Measurements from ENCODE around the gene RNF128.
A peak's percentile ranks its signal among the peaks of the same experiment; 100 is the strongest.

The RNF128 gene

GRCh38 chrX:106731590-106731989 is 5.1 kb downstream of the RNF128 start:
- TF ChIP-seq REST (IDR thresholded peaks at IDR 0.05; ENCODE audit: insufficient read depth in 1 of 2, low read depth in 2 of 2, low read length in 2 of 2) (peak in 1 of 2 experiments; percentile 36; a peak in 1 of 4 replicates), SIN3A (IDR thresholded peaks at IDR 0.05; ENCODE audit: borderline replicate concordance, insufficient read depth, low read length) (peak; percentile 62; the same call in 1 of the 2 replicates), FOXP2 (optimal IDR thresholded peaks at IDR 0.05; ENCODE audit: borderline replicate concordance, extremely low read depth, extremely low read length, insufficient read depth) (peak; percentile 59), POLR2AphosphoS5 (IDR thresholded peaks at IDR 0.05; ENCODE audit: low read depth, low read length) (peak; percentile 14; the same call in 1 of the 2 replicates), TAF1 (IDR thresholded peaks at IDR 0.05; ENCODE audit: borderline replicate concordance, insufficient read depth, low read length) (no peak)

- TF ChIP-seq FOXP2 (optimal IDR thresholded peaks at IDR 0.05; ENCODE audit: borderline replicate concordance, extremely low read depth, extremely low read length, insufficient read depth) (no peak), POLR2AphosphoS5 (IDR thresholded peaks at IDR 0.05; ENCODE audit: low read depth, low read length) (no peak; the same call in 1 of the 2 replicates), TAF1 (IDR thresholded peaks at IDR 0.05; ENCODE audit: borderline replicate concordance, insufficient read depth, low read length) (no peak), REST (IDR thresholded peaks at IDR 0.05; ENCODE audit: insufficient read depth in 1 of 2, low read depth in 2 of 2, low read length in 2 of 2) (no peak)
Measured at GRCh38 chrX:106734827-106735226, 8.3 kb downstream of the RNF128 start.

- TF ChIP-seq REST (IDR thresholded peaks at IDR 0.05; ENCODE audit: insufficient read depth in 1 of 2, low read depth in 2 of 2, low read length in 2 of 2), result no peak
- TF ChIP-seq POLR2AphosphoS5 (IDR thresholded peaks at IDR 0.05; ENCODE audit: low read depth, low read length), result no peak
- TF ChIP-seq TAF1 (IDR thresholded peaks at IDR 0.05; ENCODE audit: borderline replicate concordance, insufficient read depth, low read length), result no peak
- TF ChIP-seq FOXP2 (optimal IDR thresholded peaks at IDR 0.05; ENCODE audit: borderline replicate concordance, extremely low read depth, extremely low read length, insufficient read depth), result no peak
- TF ChIP-seq SIN3A (IDR thresholded peaks at IDR 0.05; ENCODE audit: borderline replicate concordance, insufficient read depth, low read length), result no peak
Measured at GRCh38 chrX:106740193-106740780, 13.8 kb downstream of the RNF128 start.

- no peak for TF ChIP-seq REST (IDR thresholded peaks at IDR 0.05; ENCODE audit: insufficient read depth in 1 of 2, low read depth in 2 of 2, low read length in 2 of 2)
- 0 out of 2 replicates have a peak, but pooled peaks have one; percentile 38 for TF ChIP-seq POLR2AphosphoS5 (IDR thresholded peaks at IDR 0.05; ENCODE audit: low read depth, low read length)
Measured at GRCh38 chrX:106742193-106742592, 15.7 kb downstream of the RNF128 start.

DNA sequence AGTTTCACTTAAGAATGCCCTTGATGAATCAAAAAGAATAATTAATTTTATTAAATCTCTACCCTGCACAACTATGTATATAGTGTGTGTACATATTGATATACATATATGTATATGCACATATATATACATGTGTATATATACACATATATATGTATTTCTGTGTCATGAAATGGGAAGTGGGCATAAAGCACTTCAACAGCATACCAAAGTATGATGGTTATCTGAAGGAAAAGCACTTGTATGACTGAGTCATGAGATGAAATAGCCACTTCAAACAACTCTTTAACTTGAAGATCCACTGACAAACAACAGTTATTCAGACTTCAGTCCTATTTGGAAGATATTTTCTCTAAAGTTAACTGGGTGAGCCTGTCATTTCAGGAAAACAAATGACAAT is 16.3 kb downstream of the RNF128 start:
- TF ChIP-seq REST (IDR thresholded peaks at IDR 0.05; ENCODE audit: insufficient read depth in 1 of 2, low read depth in 2 of 2, low read length in 2 of 2) (no peak), TAF1 (IDR thresholded peaks at IDR 0.05; ENCODE audit: borderline replicate concordance, insufficient read depth, low read length) (no peak), FOXP2 (optimal IDR thresholded peaks at IDR 0.05; ENCODE audit: borderline replicate concordance, extremely low read depth, extremely low read length, insufficient read depth) (no peak), SIN3A (IDR thresholded peaks at IDR 0.05; ENCODE audit: borderline replicate concordance, insufficient read depth, low read length) (no peak), POLR2AphosphoS5 (IDR thresholded peaks at IDR 0.05; ENCODE audit: low read depth, low read length) (no peak)
